Endodermal cell (in vitro differentiated cells): ENCODE data around the gene LEF1. TPM values are rescaled to one million over a fixed set of nuclear protein-coding genes. Genes with fewer than 3 reads are reported as not detected.
"Not testable (repeated sequence)": the region's sequence is repeated elsewhere in the genome, so short reads cannot be mapped to it uniquely, and the experiment has no call there.

Experiments
- DNase-seq: peaks from one replicate; pipeline ENCODE4 v3.0.0-alpha.2; 2017
- H3K27ac ChIP-seq: 2 replicates; pipeline ENCODE4 v1.5.1; 2013; ENCODE audit warnings: mild to moderate bottlenecking, low read depth, low read length, moderate library complexity
- H3K27me3 ChIP-seq: 2 replicates; pipeline ENCODE4 v1.6.1; 2013; ENCODE audit warnings: mild to moderate bottlenecking, low read length, moderate library complexity; ENCODE audit not compliant: insufficient read depth, control insufficient read depth, poor library complexity, severe bottlenecking
- H3K36me3 ChIP-seq: 2 replicates; pipeline ENCODE4 v1.7.0; 2013; ENCODE audit warnings: mild to moderate bottlenecking, low read length, moderate library complexity; ENCODE audit not compliant: control insufficient read depth, insufficient read depth
- H3K4me1 ChIP-seq: one replicate; pipeline ENCODE4 v1.7.0; 2013; ENCODE audit warnings: low read length; ENCODE audit not compliant: control insufficient read depth, insufficient read depth
- H3K4me3 ChIP-seq: 2 replicates; pipeline ENCODE4 v1.5.1; 2013; ENCODE audit warnings: mild to moderate bottlenecking, low read length, moderate library complexity
- H3K9ac ChIP-seq: 2 replicates; pipeline ENCODE4 v1.6.1; 2013; ENCODE audit warnings: mild to moderate bottlenecking, low read length, moderate library complexity; ENCODE audit not compliant: poor library complexity, severe bottlenecking; ENCODE audit errors: extremely low read depth
- H3K9me3 ChIP-seq: 2 replicates; pipeline ENCODE4 v1.6.1; 2013; ENCODE audit warnings: mild to moderate bottlenecking, low read length, moderate library complexity; ENCODE audit not compliant: control insufficient read depth
- H3K27ac Mint-ChIP-seq: 2 replicates; pipeline ENCODE4 v1.8.0; 2020; ENCODE audit warnings: mixed read lengths
- H3K27me3 Mint-ChIP-seq: 2 replicates; pipeline ENCODE4 v1.8.0; 2021; ENCODE audit warnings: mild to moderate bottlenecking, mixed read lengths; ENCODE audit not compliant: insufficient read depth
- H3K36me3 Mint-ChIP-seq: 2 replicates; pipeline ENCODE4 v1.8.0; 2020; ENCODE audit warnings: low read depth, mixed read lengths
- H3K4me1 Mint-ChIP-seq: 2 replicates; pipeline ENCODE4 v1.8.0; 2020; ENCODE audit warnings: mixed read lengths
- H3K4me3 Mint-ChIP-seq: 2 replicates; pipeline ENCODE4 v1.8.0; 2020; ENCODE audit warnings: mild to moderate bottlenecking, moderate library complexity, mixed read lengths
- H3K9me3 Mint-ChIP-seq: 2 replicates; pipeline ENCODE4 v1.8.0; 2020; ENCODE audit warnings: mild to moderate bottlenecking, mixed read lengths
- CTCF ChIP-seq: fragments of 200-600 bp; sonication (generic); conservative IDR thresholded peaks from 2 replicates; pipeline ENCODE4 v1.5.0; 2021; ENCODE audit warnings: antibody characterized with exemption, mild to moderate bottlenecking
- WGBS, 2 experiments: methylation state at CpG; one replicate each; pipeline versions ENCODE4 v1.1.5 to v1.1.7; 2013; ENCODE audit warnings: missing lambda C conversion rate in 2 of 2, mixed read lengths in 1 of 2; ENCODE audit not compliant: insufficient coverage in 1 of 2, insufficient read length in 1 of 2; 5-methylcytosine and 5-hydroxymethylcytosine counted together
- total RNA-seq, 2 donors: library from RNA; stranded (reverse); fragmentation: NEBNext Ultra II Directional in 1 of 2; extraction: Animal tissue kit (Norgen Biotek cat#: 25700) in 1 of 2; gene quantifications; 2 replicates in 1 of 2; 3 replicates in 1 of 2; pipeline ENCODE4 v1.2.1, GENCODE V29; 2021

Gene LEF1
- total RNA-seq, 2 donors from 2014 or later = 0.95 to 1.6 TPM

- no peak overlapping the region for H3K27ac Mint-ChIP-seq
- 90 to 100% methylated on average over 1 to 2 of the region's 2 CpGs for WGBS, 2 experiments
Measured at GRCh38 chr4:108052558-108053120, 116.1 kb downstream of the LEF1 start.

GRCh38 chr4:108051343-108051742 is 117.4 kb downstream of the LEF1 start:
- Histone ChIP-seq H3K27ac (no peak overlapping the region), H3K4me3 (no peak overlapping the region), H3K4me1 (no peaks in the 10 kb centered on the region), H3K36me3 (no peaks in the 10 kb centered on the region), H3K27me3 (no peaks in the 10 kb centered on the region), H3K9me3 (no peaks in the 10 kb centered on the region), H3K9ac (no peak overlapping the region)
- DNase-seq = no peak
- no peak overlapping the region for H3K27ac Mint-ChIP-seq
- no peak for TF ChIP-seq CTCF
- no peaks in the 10 kb centered on the region for H3K4me1 Mint-ChIP-seq
- H3K27me3 Mint-ChIP-seq = no peaks in the 10 kb centered on the region
- no peaks in the 10 kb centered on the region for H3K9me3 Mint-ChIP-seq
- H3K36me3 Mint-ChIP-seq = no peaks in the 10 kb centered on the region
- no peak overlapping the region for H3K4me3 Mint-ChIP-seq
- WGBS, 2 experiments = 70 to 93% methylated on average over 3 to 10 of the region's 10 CpGs

More at GRCh38 chr4:108052558-108053120, 116.1 kb downstream of the LEF1 start:
- Histone ChIP-seq H3K9ac (no peak overlapping the region), H3K9me3 (no peaks in the 10 kb centered on the region), H3K4me3 (no peak overlapping the region), H3K36me3 (no peaks in the 10 kb centered on the region), H3K4me1 (no peaks in the 10 kb centered on the region), H3K27me3 (no peaks in the 10 kb centered on the region), H3K27ac (no peak overlapping the region)
- Mint-ChIP-seq H3K36me3 (no peaks in the 10 kb centered on the region), H3K4me3 (no peak overlapping the region), H3K9me3 (no peaks in the 10 kb centered on the region), H3K27me3 (no peaks in the 10 kb centered on the region), H3K4me1 (no peaks in the 10 kb centered on the region)
- no peak for TF ChIP-seq CTCF
- no peak for DNase-seq

GRCh38 chr4:108050166-108051111 is 118.3 kb downstream of the LEF1 start:
- H3K36me3 ChIP-seq, H3K4me1 Mint-ChIP-seq, H3K36me3 Mint-ChIP-seq, H3K4me1 ChIP-seq, H3K27me3 Mint-ChIP-seq, H3K4me3 ChIP-seq, H3K9me3 ChIP-seq, H3K27ac ChIP-seq, H3K4me3 Mint-ChIP-seq, DNase-seq, H3K9ac ChIP-seq, H3K27me3 ChIP-seq, H3K9me3 Mint-ChIP-seq, H3K27ac Mint-ChIP-seq: not testable (repeated sequence)
- 80% methylated on average over 3 to 8 of the region's 10 CpGs for WGBS, 2 experiments
